ENCODE results near the gene UQCC5.

The UQCC5 gene

GRCh38 chr3:52555056-52555455 lies 18.7 kb downstream of the UQCC5 start:
- Mint-ChIP-seq H3K36me3 (ENCODE audit: insufficient read depth) (peaks cover 38% of the 10 kb centered on the region), H3K4me1 (no peaks in the 10 kb centered on the region), H3K27ac (ENCODE audit: low read depth) (no peak overlapping the region)

DNA sequence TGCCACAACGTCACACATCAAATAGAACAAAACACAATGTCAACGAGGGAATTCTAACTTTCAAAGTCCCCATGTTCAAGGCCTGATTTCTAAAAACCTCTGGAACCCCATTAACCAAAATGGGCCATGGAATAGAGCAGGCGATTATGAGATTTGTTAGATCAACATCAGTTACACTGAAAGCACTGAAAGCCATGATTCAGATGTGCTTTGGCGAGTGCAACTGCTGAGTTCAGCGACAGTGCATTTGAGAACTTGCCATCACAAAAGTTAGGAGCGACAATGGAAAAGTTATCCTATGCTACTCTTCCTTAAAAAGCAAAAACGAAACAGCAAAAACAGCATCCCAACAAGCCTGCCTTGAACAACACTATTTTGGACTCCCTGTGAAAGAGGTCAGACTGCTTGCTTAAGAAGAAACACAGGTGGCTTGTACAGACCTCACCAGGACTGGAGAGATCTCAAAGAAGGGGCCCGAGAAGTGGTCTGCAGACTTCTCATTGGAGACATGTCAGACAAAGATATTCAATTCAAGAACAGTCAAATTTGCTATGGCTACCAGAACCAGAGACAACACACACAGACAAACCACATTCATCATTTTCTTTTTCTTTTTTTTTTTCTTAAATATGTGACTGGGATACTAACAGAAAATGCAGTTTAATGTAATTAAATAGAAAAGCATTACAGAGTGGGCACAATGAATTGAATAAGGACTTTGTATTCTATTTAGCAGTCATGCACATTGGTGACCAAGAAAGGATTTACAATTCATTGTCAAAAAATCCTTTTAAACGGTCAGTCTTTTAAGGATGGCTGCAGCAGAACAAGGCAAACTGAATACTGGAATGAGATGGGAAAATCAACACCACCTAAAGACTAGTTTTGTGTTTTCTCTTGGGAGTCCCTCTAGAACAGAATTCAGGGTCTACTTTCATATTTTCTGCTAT lies 20.9 kb downstream of the UQCC5 start:
- Mint-ChIP-seq H3K27ac (ENCODE audit: low read depth) (peak overlapping the region; percentile 46), H3K9me3 (no peaks in the 10 kb centered on the region), H3K36me3 (ENCODE audit: insufficient read depth) (peaks cover 45% of the 10 kb centered on the region), H3K4me1 (no peaks in the 10 kb centered on the region), H3K4me3 (no peak overlapping the region), H3K27me3 (no peaks in the 10 kb centered on the region)
- ATAC-seq (replicated peaks; ENCODE audit: extremely low read depth, poor library complexity, severe bottlenecking) (no peak), DNase-seq (ENCODE audit: low spot score in 2 of 2) (no peak)

More at GRCh38 chr3:52555056-52555455, 18.7 kb downstream of the UQCC5 start:
- DNase-seq (ENCODE audit: low spot score in 2 of 2) (no peak), ATAC-seq (replicated peaks; ENCODE audit: extremely low read depth, poor library complexity, severe bottlenecking) (no peak)
- Mint-ChIP-seq H3K4me3 (no peak overlapping the region), H3K27me3 (no peaks in the 10 kb centered on the region), H3K9me3 (no peaks in the 10 kb centered on the region)

GRCh38 chr3:52558436-52558835 lies 22.0 kb downstream of the UQCC5 start:
- Mint-ChIP-seq H3K27ac (ENCODE audit: low read depth) (peak overlapping the region; percentile 42), H3K36me3 (ENCODE audit: insufficient read depth) (peaks cover 51% of the 10 kb centered on the region), H3K4me1 (no peaks in the 10 kb centered on the region), H3K27me3 (no peaks in the 10 kb centered on the region), H3K4me3 (no peak overlapping the region), H3K9me3 (no peaks in the 10 kb centered on the region)
- ATAC-seq (replicated peaks; ENCODE audit: extremely low read depth, poor library complexity, severe bottlenecking), result no peak
- no peak for DNase-seq (ENCODE audit: low spot score in 2 of 2)

DNA sequence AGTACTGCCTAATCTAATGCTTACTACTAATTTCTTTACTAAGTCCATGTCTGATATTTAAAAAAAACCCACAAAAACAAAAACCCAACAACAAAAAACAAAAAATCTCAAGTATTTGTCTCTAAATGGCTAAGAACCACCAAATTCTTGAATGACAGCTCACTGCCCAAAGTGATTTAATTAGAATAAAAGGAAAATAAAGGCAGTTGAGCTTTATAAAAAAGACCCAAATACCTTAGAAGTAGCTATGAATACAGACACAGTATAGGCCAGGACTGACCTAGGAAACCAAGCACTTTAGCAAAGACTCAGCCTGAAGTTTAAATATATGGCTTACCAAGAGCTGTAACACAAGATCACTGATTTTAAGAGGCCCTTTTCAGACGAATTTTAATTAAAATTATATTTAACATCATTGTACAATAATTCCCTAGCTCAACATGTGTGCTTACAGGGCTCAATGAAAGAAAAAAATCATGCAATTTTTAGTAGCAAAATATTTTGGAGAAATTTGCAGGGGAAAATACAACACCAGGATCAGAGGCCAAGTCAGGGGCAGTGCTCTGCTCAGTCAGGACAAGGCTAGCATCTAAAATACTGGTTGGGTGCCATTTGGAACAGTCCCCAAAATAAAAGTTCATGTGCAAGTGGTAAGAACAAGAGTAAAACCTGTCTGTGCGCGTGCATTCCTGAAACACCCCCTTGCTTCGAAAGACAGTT lies 24.8 kb downstream of the UQCC5 start:
- ATAC-seq (replicated peaks; ENCODE audit: extremely low read depth, poor library complexity, severe bottlenecking) (no peak), DNase-seq (ENCODE audit: low spot score in 2 of 2) (no peak)
- Mint-ChIP-seq H3K27me3 (no peaks in the 10 kb centered on the region), H3K4me1 (no peaks in the 10 kb centered on the region), H3K36me3 (ENCODE audit: insufficient read depth) (peaks cover 55% of the 10 kb centered on the region), H3K4me3 (no peak overlapping the region), H3K27ac (ENCODE audit: low read depth) (no peak overlapping the region), H3K9me3 (no peaks in the 10 kb centered on the region)

DNA sequence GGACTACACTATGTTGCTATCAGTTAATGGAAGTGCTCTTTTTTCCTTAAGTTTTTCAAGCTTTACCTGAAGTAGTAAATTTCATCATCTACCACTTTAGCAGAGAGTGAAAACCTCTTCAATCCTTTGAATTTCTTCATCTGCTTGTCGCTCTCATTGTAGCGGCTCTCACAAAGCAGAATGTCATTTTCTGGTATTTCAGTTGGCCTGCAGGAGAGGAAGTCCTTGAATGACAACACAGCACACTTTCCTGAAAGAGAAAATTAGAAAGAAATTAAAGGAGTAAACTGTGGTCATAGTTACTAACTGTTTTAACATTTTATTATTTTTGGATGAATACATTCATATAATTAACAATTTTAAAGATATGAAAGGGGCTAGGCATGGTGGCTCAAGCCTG lies 27.6 kb downstream of the UQCC5 start:
- Mint-ChIP-seq H3K4me1 (no peaks in the 10 kb centered on the region), H3K4me3 (no peak overlapping the region), H3K27me3 (no peaks in the 10 kb centered on the region), H3K9me3 (no peaks in the 10 kb centered on the region), H3K36me3 (ENCODE audit: insufficient read depth) (peaks cover 49% of the 10 kb centered on the region), H3K27ac (ENCODE audit: low read depth) (no peak overlapping the region)
- ATAC-seq (replicated peaks; ENCODE audit: extremely low read depth, poor library complexity, severe bottlenecking) (no peak), DNase-seq (ENCODE audit: low spot score in 2 of 2) (no peak)

DNA sequence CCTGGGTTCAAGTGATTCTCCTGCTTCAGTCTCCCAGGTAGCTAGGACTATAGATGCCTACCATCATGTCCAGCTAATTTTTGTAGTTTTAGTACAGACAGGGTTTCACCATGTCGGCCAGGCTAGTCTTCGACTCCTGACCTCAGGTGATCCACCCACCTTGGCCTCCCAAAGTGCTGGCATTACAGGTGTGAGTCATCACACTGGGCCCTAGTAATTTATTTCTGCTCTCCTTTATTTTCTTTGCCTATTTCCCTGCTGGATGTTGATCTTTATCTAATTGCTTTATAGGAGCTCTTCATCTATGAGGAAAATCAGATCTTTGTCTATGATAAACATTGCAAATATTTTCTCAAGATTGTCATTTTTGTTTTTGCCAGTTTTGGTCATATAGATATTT lies 31.7 kb downstream of the UQCC5 start:
- Mint-ChIP-seq H3K36me3 (ENCODE audit: insufficient read depth) (peaks cover 27% of the 10 kb centered on the region), H3K4me1 (no peaks in the 10 kb centered on the region), H3K27me3 (no peaks in the 10 kb centered on the region), H3K9me3 (no peaks in the 10 kb centered on the region), H3K27ac (ENCODE audit: low read depth) (no peak overlapping the region), H3K4me3 (no peak overlapping the region)
- DNase-seq (ENCODE audit: low spot score in 2 of 2), result no peak
- ATAC-seq (replicated peaks; ENCODE audit: extremely low read depth, poor library complexity, severe bottlenecking), result no peak

DNA sequence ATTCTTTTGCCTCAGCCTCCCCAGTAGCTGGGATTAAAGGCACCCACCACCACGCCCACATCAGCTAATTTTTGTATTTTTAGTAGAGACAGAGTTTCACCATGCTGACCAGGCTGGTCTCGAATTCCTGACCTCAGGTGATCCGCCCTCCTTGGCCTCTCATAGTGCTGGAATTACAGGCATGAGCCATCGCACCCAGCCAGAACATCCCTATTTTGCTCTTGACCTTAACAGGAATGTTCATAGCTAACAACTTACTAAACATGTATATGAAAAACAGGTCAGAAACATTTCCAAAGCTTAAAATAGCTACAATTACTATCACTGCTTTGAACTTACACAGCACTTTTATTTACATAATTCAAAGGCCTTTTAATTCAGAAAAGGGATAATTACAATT lies 33.7 kb downstream of the UQCC5 start:
- Mint-ChIP-seq H3K36me3 (ENCODE audit: insufficient read depth) (peaks cover 32% of the 10 kb centered on the region), H3K9me3 (no peaks in the 10 kb centered on the region), H3K27ac (ENCODE audit: low read depth) (no peak overlapping the region), H3K4me3 (no peak overlapping the region), H3K27me3 (no peaks in the 10 kb centered on the region), H3K4me1 (no peaks in the 10 kb centered on the region)
- ATAC-seq (replicated peaks; ENCODE audit: extremely low read depth, poor library complexity, severe bottlenecking), result no peak
- no peak for DNase-seq (ENCODE audit: low spot score in 2 of 2)

DNA sequence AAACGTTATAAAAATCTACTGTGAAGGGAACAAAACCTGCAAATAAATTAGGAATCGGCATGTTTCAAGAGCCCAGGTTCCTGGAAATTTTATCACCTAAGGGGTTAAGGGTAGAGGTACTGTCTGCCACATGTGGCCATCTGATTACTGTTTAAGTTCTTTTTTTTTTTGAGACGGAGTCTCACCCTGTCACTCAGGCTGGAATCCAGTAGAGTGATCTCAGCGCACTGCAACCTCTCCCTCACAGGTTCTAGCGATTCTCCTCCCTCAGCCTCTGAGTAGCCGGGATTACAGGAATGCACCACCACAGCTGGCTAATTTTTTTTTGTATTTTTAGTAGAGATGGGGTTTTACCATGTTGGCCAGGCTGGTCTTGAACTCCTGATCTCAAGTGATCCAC lies 35.8 kb downstream of the UQCC5 start:
- ATAC-seq (replicated peaks; ENCODE audit: extremely low read depth, poor library complexity, severe bottlenecking) (no peak), DNase-seq (ENCODE audit: low spot score in 2 of 2) (no peak)
- H3K36me3 Mint-ChIP-seq (ENCODE audit: insufficient read depth), result peaks cover 35% of the 10 kb centered on the region
- no peaks in the 10 kb centered on the region for H3K4me1 Mint-ChIP-seq
- H3K27me3 Mint-ChIP-seq, result no peaks in the 10 kb centered on the region
- H3K27ac Mint-ChIP-seq (ENCODE audit: low read depth), result peak overlapping the region; percentile 10
- no peaks in the 10 kb centered on the region for H3K9me3 Mint-ChIP-seq
- no peak overlapping the region for H3K4me3 Mint-ChIP-seq

GRCh38 chr3:52574056-52574965 lies 37.9 kb downstream of the UQCC5 start:
- Mint-ChIP-seq H3K4me3 (no peak overlapping the region), H3K4me1 (no peaks in the 10 kb centered on the region), H3K27me3 (no peaks in the 10 kb centered on the region), H3K27ac (ENCODE audit: low read depth) (peak overlapping the region; percentile 49), H3K36me3 (ENCODE audit: insufficient read depth) (peaks cover 51% of the 10 kb centered on the region), H3K9me3 (no peaks in the 10 kb centered on the region)
- DNase-seq (ENCODE audit: low spot score in 2 of 2), result no peak
- no peak for ATAC-seq (replicated peaks; ENCODE audit: extremely low read depth, poor library complexity, severe bottlenecking)

Measured in central memory CD8-positive, alpha-beta T cell (primary cell).